Skeletal muscle tissue (tissue), 4 donors: ENCODE data around the gene REV1. TPM values are rescaled to one million over a fixed set of nuclear protein-coding genes. Genes with fewer than 3 reads are reported as not detected.
"Not testable (repeated sequence)": the region's sequence is repeated elsewhere in the genome, so short reads cannot be mapped to it uniquely, and the experiment has no call there.

Experiments
- H3K27ac ChIP-seq: one replicate; pipeline ENCODE4 v1.7.0; 2013; ENCODE audit warnings: mild to moderate bottlenecking, low read depth, low read length, inconsistent platforms
- H3K27me3 ChIP-seq, 3 donors: one replicate each; pipeline ENCODE4 v1.7.0; 2013; ENCODE audit warnings: low read length in 3 of 3; ENCODE audit not compliant: control insufficient read depth in 3 of 3, insufficient read depth in 3 of 3
- H3K36me3 ChIP-seq, 3 donors: one replicate each; pipeline ENCODE4 v1.7.0; 2013; ENCODE audit warnings: low read length in 3 of 3; ENCODE audit not compliant: control insufficient read depth in 3 of 3, insufficient read depth in 3 of 3
- H3K4me1 ChIP-seq, 3 donors: one replicate each; pipeline ENCODE4 v1.7.0; 2013; ENCODE audit warnings: low read length in 3 of 3, mild to moderate bottlenecking in 3 of 3; ENCODE audit not compliant: control insufficient read depth in 3 of 3, insufficient read depth in 3 of 3
- H3K4me3 ChIP-seq, 3 donors: one replicate each; pipeline ENCODE4 v1.7.0; 2013; ENCODE audit warnings: low read length in 3 of 3
- H3K9ac ChIP-seq, 3 donors: one replicate each; pipeline ENCODE4 v1.7.0; 2013; ENCODE audit warnings: low read length in 3 of 3, mild to moderate bottlenecking in 3 of 3, moderate library complexity in 2 of 3, low read depth in 1 of 3
- H3K9me3 ChIP-seq, 3 donors: one replicate each; pipeline ENCODE4 v1.7.0; 2013; ENCODE audit warnings: low read length in 3 of 3; ENCODE audit not compliant: control insufficient read depth in 3 of 3
- total RNA-seq: library from RNA; depleted of rRNA; stranded (reverse); fragments of >200 nt; gene quantifications from one replicate; pipeline ENCODE4 v1.2.3, GENCODE V29; 2014
- donor health status: Osteomylitis.

The REV1 gene
- total RNA-seq, 1 donor from 2014 or later: 59.0 TPM

GRCh38 chr2:99507937-99508818 is 18.4 kb upstream of the REV1 start:
- Histone ChIP-seq H3K27me3 (peaks cover 0 to 3% (median 0%) of the 10 kb centered on the region in 3 donors), H3K4me1 (no peaks in the 10 kb centered on the region), H3K36me3 (no peaks in the 10 kb centered on the region), H3K9me3 (no peaks in the 10 kb centered on the region), H3K4me3 (no peak overlapping the region), H3K9ac (no peak overlapping the region), H3K27ac (no peak overlapping the region)

GRCh38 chr2:99504844-99505584 is 15.2 kb upstream of the REV1 start:
- no peaks in the 10 kb centered on the region for H3K36me3 ChIP-seq
- H3K27me3 ChIP-seq: peaks cover 0 to 3% (median 0%) of the 10 kb centered on the region in 3 donors
- H3K4me3 ChIP-seq: no peak overlapping the region
- H3K27ac ChIP-seq: no peak overlapping the region
- H3K9ac ChIP-seq: no peak overlapping the region
- H3K9me3 ChIP-seq: no peaks in the 10 kb centered on the region
- H3K4me1 ChIP-seq: no peaks in the 10 kb centered on the region

- H3K4me1 ChIP-seq, H3K4me3 ChIP-seq, H3K9ac ChIP-seq, H3K27me3 ChIP-seq, H3K9me3 ChIP-seq, H3K36me3 ChIP-seq, H3K27ac ChIP-seq: not testable (repeated sequence)
Observed at GRCh38 chr2:99503662-99504416, 14.0 kb upstream of the REV1 start.

- peaks cover 0 to under 1% (median 0%) of the 10 kb centered on the region in 3 donors for H3K4me1 ChIP-seq
- no peak overlapping the region for H3K4me3 ChIP-seq
Observed at GRCh38 chr2:99496021-99496420, 6.2 kb upstream of the REV1 start.

GRCh38 chr2:99495115-99495860 is 5.5 kb upstream of the REV1 start:
- Histone ChIP-seq H3K9ac (no peak overlapping the region), H3K4me3 (no peak overlapping the region), H3K27ac (no peak overlapping the region), H3K9me3 (no peaks in the 10 kb centered on the region), H3K27me3 (peaks cover 0 to 3% (median 0%) of the 10 kb centered on the region in 3 donors), H3K4me1 (peaks cover 0 to 8% (median 6%) of the 10 kb centered on the region in 3 donors), H3K36me3 (no peaks in the 10 kb centered on the region)

More at GRCh38 chr2:99496021-99496420, 6.2 kb upstream of the REV1 start:
- peaks cover 0 to 3% (median 0%) of the 10 kb centered on the region in 3 donors for H3K27me3 ChIP-seq
- no peaks in the 10 kb centered on the region for H3K36me3 ChIP-seq
- no peak overlapping the region for H3K27ac ChIP-seq
- H3K9me3 ChIP-seq: no peaks in the 10 kb centered on the region
- no peak overlapping the region for H3K9ac ChIP-seq

GRCh38 chr2:99492721-99493120 is 2.9 kb upstream of the REV1 start:
- H3K36me3 ChIP-seq: no peaks in the 10 kb centered on the region
- H3K4me1 ChIP-seq: peaks cover 7 to 17% (median 13%) of the 10 kb centered on the region in 3 donors
- H3K4me3 ChIP-seq: no peak overlapping the region
- no peaks in the 10 kb centered on the region for H3K9me3 ChIP-seq
- no peak overlapping the region for H3K27ac ChIP-seq
- H3K9ac ChIP-seq: no peak overlapping the region
- no peaks in the 10 kb centered on the region for H3K27me3 ChIP-seq

- Histone ChIP-seq H3K36me3 (no peaks in the 10 kb centered on the region), H3K9me3 (no peaks in the 10 kb centered on the region), H3K9ac (peak overlapping the region; percentile 85 to 93 (median 93)), H3K27ac (peak overlapping the region; percentile 86), H3K27me3 (no peaks in the 10 kb centered on the region), H3K4me3 (peak overlapping the region; percentile 85 to 94 (median 88)), H3K4me1 (peaks cover 12 to 26% (median 19%) of the 10 kb centered on the region in 3 donors)
Observed at GRCh38 chr2:99490623-99491461, 1.0 kb upstream of the REV1 start.

- no peaks in the 10 kb centered on the region for H3K36me3 ChIP-seq
- H3K9ac ChIP-seq: peak overlapping the region; percentile 82 to 93 (median 90)
- H3K27me3 ChIP-seq: no peaks in the 10 kb centered on the region
- H3K9me3 ChIP-seq: no peaks in the 10 kb centered on the region
- peaks cover 23 to 29% (median 23%) of the 10 kb centered on the region in 3 donors for H3K4me1 ChIP-seq
- H3K4me3 ChIP-seq: peak overlapping the region; percentile 85 to 94 (median 88)
- peak overlapping the region; percentile 87 for H3K27ac ChIP-seq
Observed at GRCh38 chr2:99489063-99489760, 605 bp downstream of the REV1 start.
